ENCODE results near the gene TTC34.
"Not testable (repeated sequence)": the region's sequence is repeated elsewhere in the genome, so short reads cannot be mapped to it uniquely, and the experiment has no call there.

Gene TTC34

GRCh38 chr1:2684878-2685277 lies 116.6 kb downstream of the TTC34 start:
- not testable (repeated sequence) for DNase-seq

DNA sequence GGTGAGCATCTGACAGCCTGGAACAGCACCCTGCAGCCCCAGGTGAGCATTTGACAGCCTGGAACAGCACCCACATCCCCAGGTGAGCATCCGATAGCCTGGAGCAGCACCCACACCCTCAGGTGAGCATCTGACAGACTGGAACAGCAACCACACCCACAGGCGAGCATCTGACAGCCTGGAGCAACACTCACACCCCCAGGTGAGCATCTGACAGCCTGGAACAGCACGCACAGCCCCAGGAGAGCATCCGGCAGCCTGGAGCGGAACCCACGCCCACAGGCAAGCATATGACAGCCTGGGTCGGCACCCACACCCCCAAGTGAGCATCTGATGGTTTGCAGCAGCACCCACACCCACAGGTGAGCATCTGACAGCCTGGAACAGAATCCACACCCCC lies 117.5 kb downstream of the TTC34 start:
- peak in 5 of 58 donors; percentile 25 to 62 (median 33) for DNase-seq

GRCh38 chr1:2683321-2683741 lies 118.2 kb downstream of the TTC34 start:
- not testable (repeated sequence) for DNase-seq

DNA sequence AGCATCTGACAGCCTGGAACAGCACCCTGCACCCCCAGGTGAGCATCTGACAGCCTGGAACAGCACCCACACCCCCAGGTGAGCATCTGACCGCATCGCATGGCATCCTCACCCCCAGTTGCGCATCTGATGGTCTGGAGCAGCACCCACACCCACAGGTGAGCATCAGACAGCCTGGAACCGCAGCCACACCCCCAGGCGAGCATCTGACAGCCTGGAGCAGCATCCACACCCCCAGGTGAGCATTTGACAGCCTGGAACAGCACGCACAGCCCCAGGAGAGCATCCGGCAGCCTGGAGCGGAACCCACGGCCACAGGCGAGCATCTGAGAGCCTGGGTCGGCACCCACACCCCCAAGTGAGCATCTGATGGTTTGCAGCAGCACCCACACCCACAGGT lies 118.6 kb downstream of the TTC34 start:
- not testable (repeated sequence) for DNase-seq

DNA sequence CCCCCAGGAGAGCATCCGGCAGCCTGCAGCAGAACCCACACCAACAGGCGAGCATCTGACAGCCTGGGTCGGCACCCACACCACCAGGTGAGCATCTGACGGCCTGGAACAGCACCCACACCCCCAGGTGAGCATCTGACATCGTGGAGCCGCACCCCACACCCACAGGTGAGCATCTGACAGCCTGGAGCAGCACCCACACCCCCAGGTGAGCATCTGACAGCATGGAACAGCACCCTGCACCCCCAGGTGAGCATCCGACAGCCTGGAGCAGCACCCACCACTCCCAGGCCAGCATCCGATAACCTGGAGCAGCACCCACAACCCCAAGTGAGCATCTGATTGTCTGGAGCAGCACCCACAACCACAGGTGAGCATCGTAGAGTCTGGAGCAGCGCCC lies 124.8 kb downstream of the TTC34 start:
- DNase-seq, result not testable (repeated sequence)

GRCh38 chr1:2671656-2672055 lies 129.8 kb downstream of the TTC34 start:
- DNase-seq, result not testable (repeated sequence)

DNA sequence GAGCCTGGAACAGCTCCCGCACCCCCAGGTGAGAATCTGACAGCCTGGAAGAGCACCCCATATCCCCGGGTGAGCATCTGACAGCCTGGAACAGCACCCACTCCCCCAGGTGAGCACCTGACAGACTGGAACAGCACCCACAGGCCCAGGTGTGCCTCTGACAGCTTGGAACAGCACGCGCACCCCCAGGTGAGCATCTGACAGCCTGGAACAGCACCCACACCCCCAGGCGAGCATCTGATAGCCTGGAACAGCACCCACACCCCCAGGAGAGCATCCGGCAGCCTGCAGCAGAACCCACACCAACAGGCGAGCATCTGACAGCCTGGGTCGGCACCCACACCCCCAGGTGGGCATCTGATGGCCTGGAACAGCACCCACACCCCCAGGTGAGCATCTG lies 141.7 kb downstream of the TTC34 start:
- not testable (repeated sequence) for DNase-seq

DNA sequence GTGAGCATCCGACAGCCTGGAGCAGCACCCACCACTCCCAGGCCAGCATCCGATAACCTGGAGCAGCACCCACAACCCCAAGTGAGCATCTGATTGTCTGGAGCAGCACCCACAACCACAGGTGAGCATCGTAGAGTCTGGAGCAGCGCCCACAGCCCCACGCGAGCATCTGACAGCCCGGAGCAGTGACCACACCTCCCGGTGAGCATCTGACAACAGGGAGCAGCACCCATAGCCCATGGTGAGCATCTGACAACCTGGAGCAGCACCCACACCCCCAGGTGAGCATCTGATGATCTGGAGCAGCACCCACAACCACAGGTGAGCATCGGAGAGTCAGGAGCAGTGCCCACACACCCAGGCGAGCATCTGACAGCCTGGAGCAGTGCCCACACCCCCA lies 143.6 kb downstream of the TTC34 start:
- not testable (repeated sequence) for DNase-seq

GRCh38 chr1:2657124-2657523 lies 144.4 kb downstream of the TTC34 start:
- peak in 4 of 58 donors; percentile 33 to 62 (median 42) for DNase-seq

DNA sequence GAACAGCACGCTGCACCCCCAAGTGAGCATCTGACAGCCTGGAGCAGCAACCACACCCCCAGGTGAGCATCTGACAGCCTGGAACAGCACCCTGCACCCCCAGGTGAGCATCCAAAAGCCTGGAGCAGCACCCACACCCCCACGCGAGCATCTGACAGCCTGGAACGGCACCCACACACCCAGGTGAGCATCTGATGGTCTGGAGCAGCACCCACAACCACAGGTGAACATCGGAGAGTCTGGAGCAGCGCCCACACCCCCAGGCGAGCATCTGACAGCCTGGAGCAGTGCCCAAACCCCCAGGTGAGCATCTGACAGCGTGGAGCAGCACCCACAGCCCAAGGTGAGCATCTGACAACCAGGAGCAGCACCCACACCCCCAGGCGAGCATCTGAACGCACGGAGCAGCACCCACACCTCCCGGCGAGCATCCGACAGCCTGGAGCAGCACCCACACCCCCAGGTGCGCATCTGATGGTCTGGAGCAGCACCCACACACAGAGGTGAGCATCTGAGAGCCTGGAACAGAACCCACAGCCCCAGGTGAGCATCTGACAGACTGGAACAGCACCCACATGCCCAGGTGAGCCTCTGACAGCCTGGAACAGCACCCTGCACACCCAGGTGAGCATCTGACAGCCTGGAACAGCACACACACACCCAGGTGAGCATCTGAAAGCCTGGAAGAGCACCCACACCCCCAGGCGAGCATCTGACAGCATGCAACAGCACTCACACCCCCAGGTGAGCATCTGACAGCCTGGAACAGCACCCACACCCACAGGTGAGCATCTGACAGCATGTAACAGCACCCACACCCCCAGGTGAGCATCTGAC lies 145.7 kb downstream of the TTC34 start:
- DNase-seq, result peak in 5 of 58 donors; percentile 19 to 72 (median 36)

- DNase-seq, result not testable (repeated sequence)
These were observed 147.0 kb downstream of the TTC34 start for GRCh38 chr1:2654443-2654948.

- peak in 23 of 58 donors; percentile 35 to 88 (median 56) for DNase-seq
These were observed 147.6 kb downstream of the TTC34 start for GRCh38 chr1:2653741-2654442.

DNA sequence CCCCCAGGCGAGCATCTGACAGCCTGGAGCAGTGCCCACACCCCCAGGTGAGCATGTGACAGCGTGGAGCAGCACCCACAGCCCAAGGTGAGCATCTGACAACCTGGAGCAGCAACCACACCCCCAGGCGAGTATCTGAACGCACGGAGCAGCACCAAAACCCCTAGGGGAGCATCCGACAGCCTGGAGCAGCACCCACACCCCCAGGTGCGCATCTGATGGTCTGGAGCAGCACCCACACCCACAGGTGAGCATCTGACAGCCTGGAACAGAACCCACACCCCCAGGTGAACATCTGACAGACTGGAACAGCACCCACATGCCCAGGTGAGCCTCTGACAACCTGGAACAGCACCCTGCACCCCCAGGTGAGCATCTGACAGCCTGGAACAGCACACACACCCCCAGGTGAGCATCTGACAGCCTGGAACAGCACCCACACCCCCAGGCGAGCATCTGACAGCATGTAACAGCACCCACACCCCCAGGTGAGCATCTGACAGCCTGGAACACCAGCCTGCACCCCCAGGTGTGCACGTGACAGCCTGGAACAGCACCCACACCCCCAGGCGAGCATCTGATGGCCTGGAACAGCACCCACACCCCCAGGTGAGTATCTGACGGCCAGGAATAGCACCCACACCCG lies 148.4 kb downstream of the TTC34 start:
- peak in 4 of 58 donors; percentile 18 to 66 (median 28) for DNase-seq

DNA sequence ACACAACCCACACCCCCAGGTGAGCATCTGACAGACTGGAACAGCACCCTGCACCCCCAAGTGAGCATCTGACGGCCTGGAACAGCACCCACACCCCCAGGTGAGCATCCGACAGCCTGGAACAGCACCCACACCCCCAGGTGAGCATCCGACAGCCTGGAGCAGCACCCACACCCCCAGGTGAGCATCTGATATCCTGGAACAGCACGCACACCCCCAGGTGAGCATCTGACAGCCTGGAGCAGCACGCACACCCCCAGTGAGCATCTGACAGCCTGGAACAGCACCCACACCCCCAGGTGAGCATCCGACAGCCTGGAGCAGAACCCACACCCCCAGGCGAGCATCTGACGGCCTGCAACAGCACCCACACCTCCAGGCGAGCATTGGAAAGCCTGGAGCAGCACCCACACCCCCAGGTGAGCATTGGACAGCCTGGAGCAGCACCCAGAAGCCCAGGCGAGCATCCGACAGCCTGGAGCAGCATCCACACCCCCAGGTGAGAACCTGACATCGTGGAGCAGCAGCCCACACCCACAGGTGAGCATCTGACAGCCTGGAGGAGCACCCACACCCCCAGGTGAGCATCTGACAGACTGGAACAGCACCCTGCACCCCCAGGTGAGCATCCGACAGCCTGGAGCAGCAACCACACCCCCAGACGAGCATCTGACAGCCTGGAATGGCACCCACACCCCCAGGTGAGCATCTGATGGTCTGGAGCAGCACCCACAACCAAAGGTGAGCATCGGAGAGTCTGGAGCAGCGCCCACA lies 149.2 kb downstream of the TTC34 start:
- DNase-seq, result peak in 7 of 58 donors; percentile 14 to 65 (median 37)

DNA sequence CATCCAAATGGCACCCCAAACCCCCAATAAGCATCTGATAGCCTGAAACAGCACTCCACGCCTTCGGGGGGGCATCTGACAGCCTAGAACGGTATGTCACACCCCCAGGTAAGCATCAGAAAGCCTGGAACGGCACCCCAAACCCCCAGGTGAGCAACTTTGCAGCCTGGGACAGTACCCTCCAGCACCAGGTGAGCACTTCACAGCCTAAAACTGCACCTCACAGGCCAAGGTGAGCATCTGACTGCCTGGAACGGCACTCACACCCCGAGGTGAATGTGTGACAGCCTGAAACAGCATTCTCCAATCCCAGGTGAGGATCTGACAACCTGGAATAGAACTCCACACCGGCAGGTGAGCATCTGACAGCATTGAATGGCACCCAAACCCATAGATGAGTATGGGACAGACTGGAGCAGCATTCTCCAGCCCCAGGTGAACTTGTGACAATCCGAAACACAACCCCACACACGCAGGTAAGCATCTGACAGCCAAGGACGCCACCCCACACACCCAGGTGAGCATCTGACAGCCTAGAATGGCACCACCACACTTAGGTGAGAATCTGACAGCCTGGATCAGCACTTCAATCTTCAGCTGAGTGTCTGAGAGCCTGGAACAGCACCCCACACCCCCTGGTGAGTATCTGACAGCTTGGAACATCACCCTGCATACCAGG lies 150.4 kb downstream of the TTC34 start:
- no peak for DNase-seq

DNA sequence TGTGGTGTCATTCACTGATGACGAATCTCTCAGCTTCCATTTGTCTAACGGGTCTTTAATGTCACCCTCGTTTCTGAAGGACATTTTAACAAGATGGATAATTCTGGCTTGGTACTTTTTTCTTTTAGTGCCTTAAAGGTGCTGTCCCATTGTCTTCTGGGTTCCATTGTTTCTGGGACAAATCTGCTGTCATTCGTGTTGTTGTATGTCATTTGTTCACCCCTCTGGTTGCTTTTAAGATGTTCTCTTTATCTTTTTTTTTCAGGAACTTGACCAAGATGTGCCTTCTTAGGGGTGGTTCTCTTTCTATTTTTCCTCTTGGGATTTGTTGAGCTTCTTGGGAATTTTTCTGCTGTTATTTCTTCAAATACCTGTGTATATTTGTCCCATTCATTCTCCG lies 154.7 kb downstream of the TTC34 start:
- DNase-seq, result no peak

GRCh38 chr1:2645776-2646175 lies 155.7 kb downstream of the TTC34 start:
- DNase-seq, result no peak

DNA sequence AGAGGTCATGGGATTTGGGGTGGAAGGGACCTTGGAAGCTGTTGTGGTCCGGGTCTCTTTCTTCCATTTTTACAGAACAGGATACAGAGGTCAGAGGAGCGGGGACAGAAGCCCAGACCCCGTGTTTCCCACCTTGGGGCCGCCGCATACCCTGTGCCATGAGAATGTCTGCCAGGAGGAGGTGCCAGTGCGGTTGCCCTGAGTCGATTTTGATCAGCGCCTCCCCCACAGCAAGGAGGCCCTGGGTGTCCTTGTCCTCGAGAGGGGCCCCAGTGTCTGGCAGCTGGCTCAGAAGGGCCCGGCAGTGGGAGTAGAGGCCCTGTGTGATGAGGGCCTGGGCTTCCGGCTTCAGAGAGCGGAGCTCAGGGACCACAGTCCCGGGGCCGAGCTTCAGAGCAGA lies 156.3 kb downstream of the TTC34 start:
- DNase-seq, result no peak

DNA sequence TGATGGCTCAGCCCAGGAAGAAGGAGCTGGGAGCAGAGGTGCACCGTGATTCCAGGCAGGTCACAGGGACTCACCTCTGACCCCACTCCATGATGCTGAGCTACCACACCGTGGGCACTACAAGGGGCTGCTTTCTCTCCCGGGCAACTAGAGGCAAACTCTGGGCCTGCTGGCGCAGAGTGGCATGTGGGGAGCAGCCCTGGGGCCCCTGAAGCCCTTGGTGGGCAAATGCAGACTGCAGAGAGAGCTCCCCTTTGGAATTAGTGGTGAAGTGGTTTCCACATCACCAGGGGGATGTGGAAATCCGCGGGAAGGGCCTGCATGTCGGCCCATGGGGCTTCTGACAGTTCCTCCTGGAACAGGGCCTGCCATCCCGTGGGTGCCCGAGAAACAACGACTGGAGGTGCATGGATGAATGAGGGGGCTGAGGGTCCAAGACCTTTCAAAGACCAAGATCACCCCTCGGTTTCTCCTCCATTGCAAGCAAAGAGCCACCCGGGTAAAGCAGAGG lies 156.8 kb downstream of the TTC34 start:
- DNase-seq, result no peak

DNA sequence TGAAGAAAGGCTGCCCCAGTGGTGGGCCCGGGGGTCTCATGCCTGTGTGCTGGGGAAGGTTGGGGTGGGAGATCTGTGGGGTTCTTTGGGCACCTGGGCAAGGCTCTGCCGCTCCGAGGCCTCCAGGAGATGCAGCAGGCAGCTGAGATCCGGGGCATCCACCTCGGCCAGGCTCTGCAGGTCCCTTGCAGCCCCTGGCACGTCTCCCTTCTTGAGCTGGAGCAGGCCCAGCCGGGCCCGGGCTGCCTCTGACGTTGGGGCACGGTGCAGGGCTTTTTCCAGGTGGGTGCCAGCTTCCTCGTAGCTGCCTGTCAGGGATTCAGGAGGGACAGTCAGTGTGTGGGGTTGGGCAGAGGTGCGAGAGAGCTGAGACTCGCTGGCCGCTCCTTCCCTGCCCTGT lies 157.3 kb downstream of the TTC34 start:
- DNase-seq, result no peak
